IPS-18a (cell line): ENCODE measurements around the gene HMGCL.

Source experiments
- H3K27ac ChIP-seq: one replicate; pipeline ENCODE4 v1.5.1; 2013; ENCODE audit warnings: low read length
- H3K27me3 ChIP-seq: one replicate; pipeline ENCODE4 v1.6.1; 2013; ENCODE audit warnings: mild to moderate bottlenecking, low read length; ENCODE audit not compliant: control insufficient read depth, insufficient read depth
- H3K36me3 ChIP-seq: one replicate; pipeline ENCODE4 v1.6.1; 2013; ENCODE audit warnings: low read depth, low read length; ENCODE audit not compliant: control insufficient read depth
- H3K4me1 ChIP-seq: one replicate; pipeline ENCODE4 v1.6.1; 2013; ENCODE audit warnings: low read depth, low read length; ENCODE audit not compliant: control insufficient read depth
- H3K4me3 ChIP-seq: one replicate; pipeline ENCODE4 v1.5.1; 2013; ENCODE audit warnings: low read length
- H3K9ac ChIP-seq: one replicate; pipeline ENCODE4 v1.6.1; 2013; ENCODE audit warnings: mild to moderate bottlenecking, low read length, moderate library complexity
- H3K9me3 ChIP-seq: one replicate; pipeline ENCODE4 v1.6.1; 2013; ENCODE audit warnings: low read depth, low read length; ENCODE audit not compliant: control insufficient read depth

The HMGCL gene

DNA sequence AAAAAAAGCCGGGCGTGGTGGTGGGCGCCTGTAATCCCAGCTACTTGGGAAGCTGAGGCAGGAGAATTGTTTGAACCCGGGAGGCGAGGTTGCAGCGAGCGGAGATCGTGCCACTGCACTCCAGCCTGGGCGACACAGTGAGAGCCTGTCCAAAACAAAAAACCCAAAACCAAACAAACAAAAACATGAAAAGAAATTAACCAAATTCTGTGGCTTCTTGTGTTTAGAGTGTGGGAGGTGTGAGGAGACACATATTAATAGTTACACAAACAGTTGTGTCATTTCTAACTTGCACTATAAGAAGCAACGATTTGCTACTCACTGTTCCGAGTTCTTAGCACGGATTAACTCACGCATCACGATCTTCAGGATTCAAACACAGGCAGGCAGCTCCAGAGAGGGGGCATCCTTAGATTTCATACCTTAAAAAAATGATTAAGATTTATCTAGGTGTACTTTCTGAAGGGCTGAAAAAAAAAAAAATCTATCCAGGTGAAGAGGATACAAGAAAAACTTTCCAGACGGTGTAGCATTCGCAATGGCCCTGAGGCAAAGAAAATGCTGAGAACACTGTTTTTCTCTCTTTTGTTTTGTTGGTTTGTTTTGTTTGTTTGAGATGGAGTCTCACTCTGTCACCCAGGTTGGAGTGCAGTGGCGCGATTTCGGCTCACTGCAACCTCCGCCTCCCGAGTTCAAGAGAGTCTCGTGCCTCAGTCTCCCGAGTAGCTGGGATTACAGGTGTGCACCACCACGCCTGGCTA, 713 bp upstream of the HMGCL start:
- Histone ChIP-seq H3K36me3 (no peaks in the 10 kb centered on the region), H3K4me1 (no peaks in the 10 kb centered on the region), H3K9ac (peak overlapping the region; percentile 86), H3K4me3 (peak overlapping the region; percentile 88), H3K27ac (no peak overlapping the region), H3K27me3 (no peaks in the 10 kb centered on the region), H3K9me3 (no peaks in the 10 kb centered on the region)

DNA sequence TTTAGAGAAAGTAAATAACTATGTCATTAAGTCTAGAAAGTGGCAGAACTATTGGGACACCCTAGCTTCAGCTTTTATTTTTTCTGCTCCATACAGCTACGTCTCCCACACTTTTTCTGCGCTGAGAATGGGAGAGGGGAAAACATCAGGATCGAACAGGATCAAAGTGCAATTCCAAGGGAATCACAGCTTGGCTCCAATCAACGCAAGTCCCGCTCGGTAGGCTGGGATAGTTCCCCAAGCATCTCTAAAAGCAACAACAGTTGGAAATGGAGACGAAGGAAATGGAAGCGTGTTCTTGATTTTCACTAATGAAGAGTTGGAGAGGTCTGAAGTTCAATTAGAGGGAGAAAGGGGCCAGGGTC, 536 bp downstream of the HMGCL start:
- H3K36me3 ChIP-seq, result no peaks in the 10 kb centered on the region
- H3K27me3 ChIP-seq, result no peaks in the 10 kb centered on the region
- no peaks in the 10 kb centered on the region for H3K9me3 ChIP-seq
- H3K4me3 ChIP-seq, result peak overlapping the region; percentile 88
- H3K9ac ChIP-seq, result peak overlapping the region; percentile 86
- peak overlapping the region; percentile 61 for H3K27ac ChIP-seq
- H3K4me1 ChIP-seq, result no peaks in the 10 kb centered on the region

DNA sequence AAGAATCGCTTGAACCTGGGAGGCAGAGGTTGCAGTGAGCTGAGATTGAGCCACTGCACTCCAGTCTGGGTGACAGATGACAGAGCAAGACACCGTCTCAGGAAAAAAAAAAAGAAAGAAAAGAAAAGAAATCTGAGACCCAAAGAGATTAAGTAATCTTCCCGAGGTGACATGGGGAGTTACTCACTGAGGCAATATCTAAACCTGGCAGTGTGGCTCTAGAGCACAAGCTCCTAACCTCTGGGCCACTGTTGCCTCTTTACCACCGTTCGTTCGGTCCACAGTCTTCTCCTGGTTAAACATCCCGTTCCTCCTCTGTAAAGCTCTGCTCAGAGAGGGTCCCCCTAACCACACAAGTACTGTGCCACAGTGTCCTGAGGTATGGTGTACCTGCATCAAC, 1.5 kb downstream of the HMGCL start:
- H3K9ac ChIP-seq, result no peak overlapping the region

DNA sequence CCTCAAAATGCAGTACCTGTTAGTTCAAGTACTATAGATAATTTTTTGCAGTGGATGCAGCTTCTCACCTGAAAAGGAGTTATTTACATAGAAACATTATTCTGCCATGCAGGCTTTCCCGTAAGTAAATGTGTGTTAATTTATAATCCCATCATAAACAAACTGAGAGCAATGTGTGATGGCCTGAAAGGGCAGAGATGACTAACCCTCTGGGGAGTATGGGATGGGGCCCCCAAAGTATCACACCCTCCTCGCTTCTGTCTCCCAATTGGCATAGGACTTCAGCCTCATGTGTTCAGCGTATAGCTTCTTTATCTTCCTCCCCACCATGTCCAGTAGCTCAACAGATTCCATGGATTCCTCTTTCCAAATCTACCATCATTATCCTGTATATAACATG, 7.6 kb downstream of the HMGCL start:
- H3K27ac ChIP-seq, result no peak overlapping the region
- H3K4me3 ChIP-seq, result no peak overlapping the region
- no peaks in the 10 kb centered on the region for H3K27me3 ChIP-seq
- peaks cover 6% of the 10 kb centered on the region for H3K36me3 ChIP-seq
- H3K9me3 ChIP-seq, result no peaks in the 10 kb centered on the region
- H3K4me1 ChIP-seq, result no peaks in the 10 kb centered on the region
- H3K9ac ChIP-seq, result no peak overlapping the region

More for the DNA sequence above, 1.5 kb downstream of the HMGCL start:
- Histone ChIP-seq H3K27ac (no peak overlapping the region), H3K27me3 (no peaks in the 10 kb centered on the region), H3K4me3 (no peak overlapping the region), H3K4me1 (no peaks in the 10 kb centered on the region), H3K36me3 (no peaks in the 10 kb centered on the region), H3K9me3 (no peaks in the 10 kb centered on the region)

DNA sequence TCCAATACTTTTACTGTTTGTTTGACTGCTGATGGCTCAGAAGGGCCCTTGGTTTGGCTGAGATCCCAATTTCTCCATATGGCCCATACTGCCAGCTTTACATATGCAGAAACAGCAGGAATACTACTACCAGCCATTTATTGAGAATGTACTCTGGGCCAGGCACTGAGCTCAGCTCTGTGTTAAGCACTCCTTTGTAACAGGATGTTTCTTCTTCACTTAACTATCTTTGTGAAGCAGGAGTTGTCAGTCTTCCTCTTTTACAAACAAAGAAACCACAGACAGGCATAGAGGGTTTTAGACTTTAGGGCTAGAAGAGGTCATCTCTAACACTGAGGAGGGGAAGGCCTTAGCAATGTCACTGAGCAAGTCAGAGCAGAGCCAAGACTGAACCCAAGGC, 8.3 kb downstream of the HMGCL start:
- no peak overlapping the region for H3K9ac ChIP-seq
- no peaks in the 10 kb centered on the region for H3K27me3 ChIP-seq
- peaks cover 6% of the 10 kb centered on the region for H3K36me3 ChIP-seq
- H3K27ac ChIP-seq, result no peak overlapping the region
- no peak overlapping the region for H3K4me3 ChIP-seq
- no peaks in the 10 kb centered on the region for H3K4me1 ChIP-seq
- no peaks in the 10 kb centered on the region for H3K9me3 ChIP-seq

DNA sequence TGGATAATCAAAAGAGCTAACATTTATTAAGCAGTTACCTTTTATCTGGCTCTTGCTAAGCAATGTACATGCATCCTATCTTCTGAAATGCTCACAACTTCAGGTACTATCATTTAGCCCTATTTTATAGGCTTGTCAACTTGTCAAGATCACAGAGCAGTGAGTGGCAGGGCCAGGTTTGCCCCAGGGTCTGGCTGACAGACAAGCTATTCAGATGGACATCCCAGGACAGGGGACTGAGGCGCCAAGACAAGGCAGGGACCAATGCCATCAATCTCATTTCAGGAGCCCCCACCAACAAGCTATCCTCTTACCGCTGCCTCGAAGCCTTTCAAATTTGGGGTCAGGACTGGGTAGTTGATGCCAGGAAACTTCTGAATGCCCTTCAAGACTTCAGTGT, 8.9 kb downstream of the HMGCL start:
- Histone ChIP-seq H3K4me1 (no peaks in the 10 kb centered on the region), H3K9ac (no peak overlapping the region), H3K27ac (no peak overlapping the region), H3K9me3 (no peaks in the 10 kb centered on the region), H3K27me3 (no peaks in the 10 kb centered on the region), H3K36me3 (peaks cover 6% of the 10 kb centered on the region), H3K4me3 (no peak overlapping the region)

DNA sequence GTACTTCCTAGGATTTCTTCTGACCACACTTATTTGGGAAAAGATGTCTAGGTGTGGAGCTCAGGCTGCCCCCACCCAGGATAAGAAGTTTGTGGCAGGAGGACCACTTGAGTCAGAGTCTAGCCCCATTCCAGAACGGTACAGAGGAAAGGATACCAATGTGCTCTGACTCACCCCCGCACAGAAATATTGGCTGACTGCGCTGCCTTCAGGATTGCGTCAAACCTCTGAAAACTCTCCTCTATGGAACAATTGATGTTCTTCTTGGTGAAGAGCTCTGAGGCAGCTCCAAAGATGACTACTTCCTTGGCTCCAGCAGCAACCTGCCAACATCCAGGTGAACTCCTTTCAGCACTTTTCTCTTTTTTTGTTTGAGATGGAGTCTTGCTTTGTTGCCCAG, 11.2 kb downstream of the HMGCL start:
- Histone ChIP-seq H3K4me1 (no peaks in the 10 kb centered on the region), H3K36me3 (peaks cover 6% of the 10 kb centered on the region), H3K4me3 (no peak overlapping the region), H3K27me3 (no peaks in the 10 kb centered on the region), H3K27ac (no peak overlapping the region), H3K9ac (no peak overlapping the region), H3K9me3 (no peaks in the 10 kb centered on the region)

DNA sequence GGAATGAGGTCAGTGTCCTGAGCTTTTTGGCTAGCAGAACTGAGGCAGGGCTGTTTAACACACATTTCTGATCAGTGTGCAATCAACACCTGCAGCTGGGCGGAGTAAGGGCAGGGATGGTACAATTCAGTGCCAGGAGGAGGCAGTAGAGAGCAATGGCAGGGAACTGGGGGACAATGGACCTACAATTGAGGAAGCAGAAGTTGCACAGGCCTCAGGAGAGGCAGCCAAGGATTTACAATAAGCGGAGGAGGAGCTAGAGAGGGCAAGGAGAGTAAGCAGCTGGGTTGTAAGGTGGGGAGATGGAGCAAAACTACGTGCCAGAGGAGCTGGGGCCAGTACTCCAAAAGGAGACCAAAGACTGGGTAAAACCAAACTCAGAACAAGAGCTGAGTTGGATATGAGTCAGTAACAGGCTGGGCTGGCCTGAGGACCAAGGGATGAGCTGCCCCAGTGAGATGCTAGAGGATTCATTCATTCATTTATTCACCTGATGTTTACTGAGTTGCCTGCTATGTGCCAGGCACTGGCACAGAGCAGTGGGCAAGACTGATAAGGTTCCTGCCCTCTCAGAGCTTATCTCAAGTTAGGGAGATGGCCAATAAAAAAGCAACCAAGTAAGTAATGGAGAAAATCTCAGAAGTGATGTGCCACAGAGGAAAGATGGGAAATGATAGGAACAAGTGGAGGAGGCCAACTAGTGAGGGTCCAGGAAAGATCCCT, 14.2 kb downstream of the HMGCL start:
- no peaks in the 10 kb centered on the region for H3K4me1 ChIP-seq
- H3K4me3 ChIP-seq, result no peak overlapping the region
- peaks cover 2% of the 10 kb centered on the region for H3K36me3 ChIP-seq
- H3K27ac ChIP-seq, result no peak overlapping the region
- no peaks in the 10 kb centered on the region for H3K9me3 ChIP-seq
- H3K27me3 ChIP-seq, result no peaks in the 10 kb centered on the region
- H3K9ac ChIP-seq, result no peak overlapping the region

DNA sequence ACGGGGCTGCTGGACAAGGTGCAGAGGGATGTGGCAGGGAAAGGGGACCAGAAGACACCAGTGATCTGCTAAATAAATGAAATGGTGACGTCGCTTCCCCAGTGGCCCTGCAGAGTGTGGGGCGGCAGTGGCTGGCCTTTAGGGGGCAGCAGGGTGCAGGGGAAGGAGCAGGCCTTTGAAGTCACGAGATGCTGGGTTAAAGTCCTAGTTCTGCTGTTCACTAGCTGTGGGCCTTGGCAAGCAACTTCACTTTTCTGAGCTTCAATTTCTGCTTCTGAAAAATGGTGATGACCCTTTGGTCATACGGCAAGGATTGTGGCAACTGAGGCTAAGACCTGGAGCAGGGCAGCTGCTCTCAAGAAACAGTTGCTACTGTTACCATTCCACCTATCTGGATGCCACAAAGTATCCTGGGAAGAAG, 15.5 kb downstream of the HMGCL start:
- Histone ChIP-seq H3K9me3 (no peaks in the 10 kb centered on the region), H3K9ac (no peak overlapping the region), H3K36me3 (no peaks in the 10 kb centered on the region)

DNA sequence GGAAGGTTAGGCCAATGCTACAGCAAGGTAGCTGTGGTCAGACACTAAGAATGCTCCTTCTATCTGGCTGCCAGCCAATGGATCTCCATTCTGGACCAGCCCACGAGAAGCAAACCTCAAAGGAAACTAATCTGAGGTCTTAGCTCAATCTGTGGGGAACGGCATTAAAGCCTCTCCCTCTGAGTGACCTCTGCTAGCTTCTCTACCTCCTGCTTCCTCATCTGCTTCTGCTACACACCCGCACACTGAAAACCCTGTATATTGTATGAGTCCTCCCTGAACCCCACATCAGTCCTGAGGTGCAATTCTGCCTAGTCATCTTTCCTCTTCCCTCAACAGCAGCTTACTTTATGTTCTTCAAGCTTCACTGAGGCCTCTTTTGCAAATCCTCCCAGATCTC, 17.8 kb downstream of the HMGCL start:
- H3K9ac ChIP-seq, result no peak overlapping the region
- no peaks in the 10 kb centered on the region for H3K4me1 ChIP-seq
- H3K4me3 ChIP-seq, result no peak overlapping the region
- H3K27me3 ChIP-seq, result no peaks in the 10 kb centered on the region
- no peak overlapping the region for H3K27ac ChIP-seq
- no peaks in the 10 kb centered on the region for H3K9me3 ChIP-seq
- no peaks in the 10 kb centered on the region for H3K36me3 ChIP-seq

More for the DNA sequence above, 15.5 kb downstream of the HMGCL start:
- H3K4me3 ChIP-seq, result no peak overlapping the region
- no peaks in the 10 kb centered on the region for H3K4me1 ChIP-seq
- H3K27ac ChIP-seq, result no peak overlapping the region
- no peaks in the 10 kb centered on the region for H3K27me3 ChIP-seq

DNA sequence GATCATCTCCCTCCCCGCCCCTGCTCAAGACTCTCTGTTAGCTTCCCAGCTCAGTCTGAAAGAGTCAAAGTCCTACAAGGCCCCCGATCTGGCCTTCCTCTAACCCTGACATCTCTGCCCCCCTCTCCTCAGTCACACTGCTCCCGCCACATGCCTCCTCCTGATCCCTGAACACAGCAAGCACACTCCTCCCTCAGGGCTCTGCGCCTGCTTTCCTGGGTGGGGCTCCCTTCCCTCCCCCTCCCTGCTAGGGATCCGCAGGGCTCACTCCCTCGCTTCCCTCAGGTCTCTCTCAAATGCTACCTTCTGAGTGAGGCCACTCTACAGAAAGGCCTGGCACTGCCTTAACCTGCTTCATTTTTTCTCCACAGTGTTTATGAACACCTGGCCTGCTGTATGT, 18.9 kb downstream of the HMGCL start:
- no peak overlapping the region for H3K27ac ChIP-seq
- no peaks in the 10 kb centered on the region for H3K9me3 ChIP-seq
- no peak overlapping the region for H3K9ac ChIP-seq
- no peaks in the 10 kb centered on the region for H3K4me1 ChIP-seq
- H3K27me3 ChIP-seq, result peaks cover 11% of the 10 kb centered on the region
- H3K4me3 ChIP-seq, result no peak overlapping the region
- H3K36me3 ChIP-seq, result no peaks in the 10 kb centered on the region

DNA sequence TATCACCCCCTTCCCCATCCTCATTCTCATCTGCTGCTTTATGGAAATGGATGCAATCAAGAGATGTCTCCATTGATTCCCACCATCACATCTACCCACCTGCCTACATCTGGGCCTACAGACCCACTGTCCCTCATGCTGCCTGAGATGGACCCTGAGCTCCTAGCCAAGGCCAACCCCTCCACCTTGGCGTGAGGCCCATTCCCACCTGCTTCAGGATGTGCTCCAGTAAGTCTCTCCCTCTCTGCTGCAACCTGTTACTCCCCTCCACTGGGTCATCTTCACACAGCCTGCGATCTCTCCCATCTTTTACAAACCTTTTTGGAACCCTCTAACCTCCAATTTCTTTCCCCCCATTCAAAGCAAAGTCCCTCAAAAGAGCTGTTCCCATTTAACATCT, 20.2 kb downstream of the HMGCL start:
- Histone ChIP-seq H3K4me3 (no peak overlapping the region), H3K36me3 (no peaks in the 10 kb centered on the region), H3K27me3 (peaks cover 14% of the 10 kb centered on the region), H3K9me3 (no peaks in the 10 kb centered on the region), H3K9ac (no peak overlapping the region), H3K27ac (no peak overlapping the region), H3K4me1 (no peaks in the 10 kb centered on the region)
